T47D (cell line): ENCODE measurements around the gene GFAP.

Experiments
- DNase-seq, 2 experiments: peaks; one replicate each; pipeline versions ENCODE4 v3.0.0 to v3.0.0-alpha.2; 2011 to 2012; ENCODE audit warnings: low read depth in 1 of 2, low spot score in 1 of 2
- JUND ChIP-seq: IDR thresholded peaks from 2 replicates; pipeline ENCODE4 v1.6.1; 2012; ENCODE audit warnings: low read depth
- in situ Hi-C: cut with HindIII; loops from 2 replicates; pipeline ENCODE4 v1.10.0; 2016; ENCODE audit warnings: low sequenced_read_pairs, low pct_unique_long_range_greater_than_20kb

Gene GFAP

DNA sequence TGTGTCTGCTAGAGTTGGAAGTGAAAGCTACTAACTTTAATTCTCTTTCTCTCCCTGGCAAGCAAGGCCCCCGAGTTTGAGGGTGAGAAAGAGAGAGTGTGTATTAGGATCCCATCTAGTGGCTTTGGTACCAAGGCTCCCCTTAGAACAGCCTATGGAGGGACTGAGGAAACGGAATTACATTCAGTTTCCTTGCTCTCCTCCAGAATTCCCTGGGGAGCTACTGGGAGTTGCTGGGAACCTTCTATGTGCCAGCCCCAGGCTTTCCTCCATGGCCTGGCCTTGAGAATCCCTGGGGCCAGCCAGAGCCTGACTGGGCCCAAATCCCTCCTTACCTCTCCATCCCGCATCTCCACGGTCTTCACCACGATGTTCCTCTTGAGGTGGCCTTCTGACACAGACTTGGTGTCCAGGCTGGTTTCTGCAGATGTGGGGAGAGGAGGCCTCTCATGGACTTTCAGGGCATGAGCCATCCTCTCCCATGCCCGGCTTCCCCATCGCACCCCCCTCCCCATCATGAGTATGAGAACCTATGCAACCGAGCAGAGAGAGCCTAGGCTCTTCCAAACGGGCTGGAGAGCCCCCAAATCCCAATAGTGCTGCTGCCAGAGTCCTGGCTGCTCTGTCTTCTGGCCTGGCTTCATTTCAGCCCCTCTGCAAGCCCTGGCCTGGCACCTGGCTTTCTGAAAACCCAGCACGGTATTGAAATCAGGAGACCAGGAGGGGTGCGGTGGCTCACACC lies 7.4 kb downstream of the GFAP start:
- DNase-seq, result no peak
- no peak for TF ChIP-seq JUND
- in situ Hi-C loops, result no loop called here

DNA sequence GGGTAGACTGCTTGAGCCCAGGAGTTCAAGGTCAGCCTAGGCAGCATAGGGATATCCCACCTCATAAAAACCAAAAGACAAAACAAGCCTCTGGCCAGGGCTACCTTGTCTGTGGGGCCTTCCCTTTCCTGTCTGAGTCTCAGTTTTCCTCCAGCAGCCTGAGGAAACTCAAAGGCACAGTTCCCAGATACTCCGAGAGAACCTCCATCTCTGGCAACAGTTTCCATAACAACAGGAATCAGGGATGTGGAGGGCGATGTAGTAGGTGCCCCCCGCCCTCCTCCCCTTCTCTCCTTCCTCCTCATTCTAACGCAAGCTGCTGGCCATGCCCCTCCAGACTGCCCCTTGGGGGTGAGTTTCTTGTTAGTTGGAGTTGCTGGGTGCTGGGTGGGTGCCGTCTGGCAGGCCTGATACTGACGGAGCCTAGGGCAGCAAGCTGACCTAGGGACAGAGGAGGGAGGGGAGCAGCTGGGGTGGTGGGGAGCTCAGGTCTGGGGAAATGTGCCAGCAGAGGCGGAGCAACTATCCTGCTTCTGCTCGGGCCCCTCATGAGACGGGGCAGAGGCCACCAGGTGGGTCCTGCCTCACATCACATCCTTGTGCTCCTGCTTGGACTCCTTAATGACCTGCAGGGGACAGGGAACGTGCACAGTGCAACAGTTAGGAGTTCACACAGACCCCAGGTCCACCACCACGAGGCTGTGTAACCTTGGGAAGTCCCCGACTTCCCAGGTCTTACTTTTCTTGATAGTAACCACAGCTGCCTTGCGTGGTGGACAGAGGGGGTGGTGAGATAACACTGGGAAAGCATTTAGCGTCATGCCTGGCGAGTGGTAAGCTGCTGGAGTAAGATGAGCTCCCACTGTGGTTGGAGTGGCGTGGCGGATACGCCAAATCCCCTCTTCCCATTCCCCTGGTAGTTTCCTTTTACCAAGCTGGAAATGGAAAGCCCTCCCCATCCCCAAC lies 8.3 kb downstream of the GFAP start:
- in situ Hi-C loops, result no loop called here
- DNase-seq, result no peak
- no peak for TF ChIP-seq JUND

DNA sequence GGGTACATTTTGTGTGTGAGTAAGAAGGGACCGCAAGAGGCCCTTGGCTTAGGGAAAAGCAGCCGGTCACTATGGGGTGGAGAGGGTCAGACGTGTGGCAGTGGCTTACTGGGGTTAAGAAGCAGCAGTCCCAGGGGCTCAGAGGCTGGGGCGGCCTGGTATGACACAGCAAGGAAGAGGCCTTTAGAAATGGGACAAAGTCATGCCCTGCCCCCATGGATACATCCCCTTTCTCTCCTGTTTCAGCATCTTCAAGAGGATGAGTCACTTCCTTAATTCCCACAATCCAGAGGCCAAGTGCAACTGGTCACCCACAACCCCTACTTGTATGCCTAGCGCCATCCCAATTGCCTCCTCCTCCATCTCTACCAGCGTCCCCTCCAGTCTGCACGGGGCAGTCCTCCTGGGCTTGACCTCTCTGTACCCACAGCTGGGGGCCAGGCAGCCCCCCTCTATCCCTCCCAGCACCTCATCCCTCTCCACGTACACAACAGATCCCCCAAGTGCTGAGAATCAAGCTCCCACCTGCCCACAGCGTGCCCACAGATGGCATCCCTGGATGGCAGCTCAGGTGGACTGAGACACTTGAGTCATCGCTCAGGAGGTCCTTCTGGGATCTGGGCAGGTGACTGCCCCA lies 9.2 kb downstream of the GFAP start:
- no peak for DNase-seq
- in situ Hi-C loops, result no loop called here
- TF ChIP-seq JUND, result no peak

DNA sequence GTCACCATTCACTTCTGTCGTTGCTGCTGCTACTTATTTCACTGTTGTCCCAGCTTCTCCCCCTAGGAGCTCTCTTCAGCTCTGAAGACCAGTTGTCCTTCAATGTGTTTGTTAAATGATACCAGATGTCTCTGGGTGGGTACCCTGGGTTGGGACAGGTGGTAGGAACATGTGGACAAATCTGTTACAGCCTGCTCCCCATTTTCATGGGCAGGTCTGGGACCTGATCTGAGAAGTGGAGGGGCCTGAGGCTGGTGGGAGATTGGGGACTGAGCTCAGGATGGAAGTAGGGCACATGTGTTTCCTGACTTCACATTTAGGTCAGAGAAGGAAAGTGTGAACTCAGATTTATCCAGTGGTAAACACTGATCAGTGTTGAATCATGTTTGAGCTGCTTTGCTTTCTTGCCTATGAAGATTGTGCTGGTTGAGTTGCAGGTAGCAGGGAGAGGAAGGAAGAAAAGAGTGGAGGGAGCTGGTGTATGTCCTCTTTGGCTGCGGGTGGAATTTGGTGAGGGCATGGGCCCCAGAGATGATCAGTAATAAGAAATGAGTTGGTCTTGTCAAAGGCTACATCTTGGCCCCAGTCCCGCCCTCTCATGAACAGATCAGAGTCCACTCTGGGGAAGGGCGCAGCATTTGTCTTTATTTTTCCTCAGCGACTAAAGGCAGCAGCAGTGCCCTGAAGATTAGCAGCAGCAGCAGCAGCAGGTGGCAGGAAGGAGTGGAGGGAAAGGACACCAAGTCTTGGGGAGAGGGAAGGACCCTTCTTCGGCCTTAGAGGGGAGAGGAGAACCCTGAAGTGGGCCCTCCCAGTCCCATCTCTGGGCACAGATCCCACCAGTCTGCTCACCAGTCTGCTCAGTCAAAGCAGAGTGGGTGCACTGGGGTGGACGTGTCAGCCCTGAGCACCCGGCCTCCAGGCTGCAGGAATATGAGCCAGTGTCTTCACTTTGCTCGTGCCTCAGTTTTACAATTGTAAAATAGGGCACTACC lies 10.0 kb downstream of the GFAP start:
- DNase-seq, result no peak
- in situ Hi-C loops, result no loop called here
- no peak for TF ChIP-seq JUND

DNA sequence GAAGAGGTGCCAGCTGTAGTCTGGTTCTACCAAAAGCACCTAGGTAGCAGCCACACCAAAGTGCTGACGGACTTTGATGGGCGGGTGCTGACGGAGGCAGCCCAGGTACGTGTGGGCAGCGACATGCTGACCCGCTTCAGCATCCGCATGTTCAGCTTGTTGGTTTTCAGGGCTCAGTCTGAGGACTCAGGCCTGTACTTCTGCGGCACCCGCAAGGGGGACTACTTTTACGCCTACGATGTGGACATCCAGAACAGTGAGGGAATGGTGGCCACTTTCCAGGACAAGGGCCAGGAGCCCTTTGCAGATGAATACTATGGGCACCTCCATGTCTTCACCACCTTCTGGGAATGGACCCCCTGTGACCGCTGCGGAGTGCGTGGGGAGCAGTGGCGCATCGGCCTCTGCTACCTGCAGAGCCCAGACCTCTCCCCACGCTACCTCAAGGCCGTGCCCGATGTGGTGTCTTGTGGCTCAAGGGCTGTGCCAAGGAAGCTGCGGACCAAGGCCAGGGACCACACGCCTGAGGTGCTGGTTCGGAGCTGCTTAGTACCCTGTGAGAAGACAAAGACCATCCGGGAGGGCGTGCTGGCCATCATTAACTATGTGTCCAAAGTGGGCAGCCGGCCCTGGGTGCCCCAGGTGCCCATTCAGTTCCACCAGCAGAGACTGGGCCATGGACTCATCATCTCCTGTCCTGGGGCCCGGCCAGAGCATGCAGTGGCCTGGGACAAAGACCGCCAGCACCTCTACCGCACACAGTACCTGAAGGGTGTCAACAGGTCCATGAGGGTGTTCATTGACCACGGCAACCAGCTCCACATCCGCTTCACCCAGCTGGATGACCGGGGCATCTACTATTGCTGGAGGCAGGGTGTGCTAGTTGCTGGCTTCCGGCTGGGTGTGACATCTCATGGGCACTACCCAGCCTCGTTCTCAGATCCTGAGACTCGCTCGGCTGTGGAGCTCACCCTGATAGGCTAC lies 11.0 kb downstream of the GFAP start:
- in situ Hi-C loops, result no loop called here
- no peak for DNase-seq
- no peak for TF ChIP-seq JUND

DNA sequence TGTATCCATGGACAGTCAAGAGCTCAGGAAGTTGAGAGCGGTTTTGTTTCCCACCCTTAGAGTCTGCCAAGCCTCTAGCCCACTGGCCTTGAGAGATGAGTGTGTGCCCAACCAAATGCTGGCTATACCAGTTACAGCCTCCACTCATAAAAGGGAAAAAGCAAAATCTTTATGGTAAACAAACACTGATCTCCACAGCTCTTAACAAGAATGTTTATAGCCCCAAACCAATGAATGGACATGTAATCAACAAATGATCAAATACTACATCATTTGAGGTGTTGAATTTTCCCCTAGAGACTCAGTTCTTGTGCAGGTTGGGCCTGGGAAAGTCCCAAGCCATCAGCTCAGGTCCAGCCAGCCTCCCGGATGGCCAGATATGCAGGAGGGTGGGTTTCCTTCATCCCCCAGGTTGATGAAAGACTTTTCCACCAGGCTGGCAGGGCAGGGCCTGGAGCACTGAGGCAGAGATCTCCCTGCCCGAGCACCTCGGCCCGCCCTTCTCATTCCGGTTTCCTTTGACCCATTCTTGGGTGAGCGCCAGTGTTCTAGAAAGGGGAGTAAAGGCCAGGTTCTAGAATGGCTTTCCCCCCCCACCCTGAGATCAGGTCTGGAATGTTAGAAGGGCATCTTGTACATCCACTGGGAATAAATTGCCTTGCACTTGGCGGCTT lies 12.2 kb downstream of the GFAP start:
- no peak for TF ChIP-seq JUND
- in situ Hi-C loops, result no loop called here
- DNase-seq, result no peak

DNA sequence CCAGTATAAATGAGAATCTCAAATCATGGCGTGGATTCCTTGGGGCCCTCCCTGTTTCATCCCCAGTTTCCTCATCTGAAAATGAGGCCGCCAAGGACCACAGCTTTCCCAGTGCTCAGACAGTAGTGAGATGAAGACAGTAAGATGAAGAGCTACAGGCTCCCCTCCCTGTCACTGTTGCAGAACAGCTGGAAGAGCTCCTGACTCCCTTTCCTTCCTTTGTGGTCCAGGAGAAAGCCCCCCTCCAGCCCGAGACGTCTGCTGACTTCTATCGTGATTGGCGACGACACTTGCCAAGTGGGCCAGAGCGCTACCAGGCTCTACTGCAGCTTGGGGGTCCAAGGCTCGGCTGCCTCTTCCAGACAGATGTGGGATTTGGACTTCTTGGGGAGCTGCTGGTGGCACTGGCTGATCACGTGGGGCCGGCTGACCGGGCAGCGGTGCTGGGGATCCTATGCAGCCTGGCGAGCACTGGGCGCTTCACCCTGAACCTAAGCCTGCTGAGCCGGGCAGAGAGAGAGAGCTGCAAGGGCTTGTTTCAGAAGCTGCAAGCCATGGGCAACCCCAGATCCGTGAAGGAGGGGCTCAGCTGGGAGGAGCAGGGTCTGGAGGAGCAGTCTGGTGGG lies 13.1 kb downstream of the GFAP start:
- in situ Hi-C loops, result no loop called here
- DNase-seq, result no peak
- TF ChIP-seq JUND, result no peak

DNA sequence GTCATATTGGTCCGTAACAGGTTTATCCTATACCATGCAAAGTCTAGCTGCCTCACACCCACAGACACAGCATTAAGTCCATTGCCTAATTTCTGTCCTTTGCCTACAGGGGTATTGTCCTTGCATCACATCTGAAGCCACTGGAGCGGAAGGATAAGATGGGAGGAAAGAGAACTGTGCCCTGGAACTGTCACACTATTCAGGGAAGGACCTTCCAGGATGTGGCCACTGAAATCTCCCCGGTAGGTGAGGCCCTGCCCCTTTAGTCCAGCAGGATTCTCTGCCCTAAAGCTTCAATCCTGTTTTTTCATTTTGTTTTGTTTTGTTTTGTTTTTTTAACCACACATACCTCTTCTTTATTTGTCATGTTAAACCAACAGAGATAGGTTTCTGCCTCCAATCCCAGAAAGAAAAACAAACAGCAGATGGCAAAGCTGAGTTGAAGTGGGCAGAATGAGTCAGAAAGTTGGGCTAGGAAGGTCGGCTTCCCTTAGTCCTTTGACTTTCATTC lies 13.8 kb downstream of the GFAP start:
- in situ Hi-C loops, result no loop called here
- TF ChIP-seq JUND, result no peak
- DNase-seq, result peak in 1 of 2 experiments; percentile 74

DNA sequence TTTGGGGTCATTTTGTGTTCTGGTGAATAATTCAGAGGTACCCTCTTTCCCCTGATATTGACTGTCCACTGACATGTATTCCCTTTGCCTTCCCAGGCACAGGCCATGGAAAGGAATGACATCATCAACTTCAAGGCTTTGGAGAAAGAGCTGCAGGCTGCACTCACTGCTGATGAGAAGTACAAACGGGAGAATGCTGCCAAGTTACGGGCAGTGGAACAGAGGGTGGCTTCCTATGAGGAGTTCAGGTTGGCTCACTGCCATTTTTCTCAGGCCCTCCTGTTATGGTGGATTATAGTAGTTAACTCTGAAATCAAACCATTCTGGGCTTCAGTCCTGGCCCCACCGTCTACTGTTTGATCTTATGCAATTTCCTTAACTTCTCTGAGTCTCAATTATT lies 14.4 kb downstream of the GFAP start:
- in situ Hi-C loops, result no loop called here
- TF ChIP-seq JUND, result no peak
- DNase-seq, result peak in 1 of 2 experiments; percentile 46

DNA sequence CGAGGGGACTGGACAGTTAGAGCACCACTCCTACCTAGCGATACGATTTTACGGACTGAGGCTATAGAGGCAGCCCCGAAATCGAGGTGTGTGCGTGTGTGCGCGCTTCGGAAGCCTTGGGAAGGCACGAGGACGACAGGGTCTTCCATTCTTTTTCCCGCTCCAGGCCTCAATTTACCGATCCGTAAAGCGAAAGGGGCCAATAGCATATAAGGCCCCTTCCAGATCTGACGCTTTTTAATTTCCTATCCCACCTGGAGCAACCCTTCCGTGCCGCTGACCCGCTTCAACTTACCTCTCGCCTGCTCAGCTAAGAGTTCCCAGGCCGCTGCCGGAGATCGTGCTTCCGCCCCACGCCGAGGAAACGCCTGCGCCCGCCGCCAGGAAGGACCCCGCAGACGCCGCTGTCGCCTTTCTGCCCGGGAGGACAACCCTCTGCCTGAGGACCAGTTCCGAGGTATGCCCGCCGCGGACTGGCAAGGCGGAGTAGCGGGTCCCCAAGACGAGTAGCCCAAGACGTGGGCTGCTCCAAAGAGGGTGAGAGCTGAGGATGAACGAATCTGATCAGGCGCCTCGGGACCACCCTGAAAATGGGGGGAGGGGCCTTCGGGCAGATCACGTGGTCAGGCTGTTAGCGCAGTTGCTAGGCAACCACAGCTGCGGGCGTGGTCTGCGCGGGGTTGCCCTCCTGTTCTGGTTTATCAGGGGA lies 16.1 kb downstream of the GFAP start, which contains the start of gene EFTUD2:
TSS of gene EFTUD2 (minus strand) at position 372 of the 709 bp plus-strand sequence. CDS start 4,924 bp downstream, outside the sequence.
- DNase-seq, result peak; percentile 91 to 92
- in situ Hi-C loops, result no loop called here
- no peak for TF ChIP-seq JUND
